ENCODE data around the gene AASDH.

Gene AASDH

DNA sequence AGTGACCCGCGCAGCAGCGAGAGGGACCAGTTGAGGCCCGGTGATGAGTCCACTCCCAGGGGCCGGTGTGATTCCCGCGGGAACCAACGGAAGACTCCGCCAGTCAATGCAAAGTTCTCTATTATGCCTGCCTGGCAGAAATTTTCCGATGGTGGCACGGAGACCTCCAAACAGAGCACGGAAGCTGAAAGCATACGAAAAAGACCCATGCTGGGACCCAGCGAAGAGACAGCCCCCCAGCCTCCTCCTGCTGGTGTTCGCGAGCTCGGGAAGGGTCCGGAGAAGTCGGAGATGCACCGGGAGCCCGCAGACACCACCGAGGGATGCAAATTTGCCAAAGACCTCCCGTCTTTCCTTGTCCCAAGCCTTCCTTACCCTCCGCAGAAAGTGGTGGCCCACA is 71.7 kb downstream of the AASDH start:
- intact Hi-C loops (cut with DNase I; ENCODE audit: low total_unique reads): no loop called here
- Histone ChIP-seq H3K36me3 (no peaks in the 10 kb centered on the region), H3K27me3 (no peaks in the 10 kb centered on the region), H3K27ac (no peak overlapping the region), H3K4me3 (no peak overlapping the region), H3K9me3 (no peaks in the 10 kb centered on the region), H3K4me1 (no peaks in the 10 kb centered on the region)
- TF ChIP-seq, protein P1, sequence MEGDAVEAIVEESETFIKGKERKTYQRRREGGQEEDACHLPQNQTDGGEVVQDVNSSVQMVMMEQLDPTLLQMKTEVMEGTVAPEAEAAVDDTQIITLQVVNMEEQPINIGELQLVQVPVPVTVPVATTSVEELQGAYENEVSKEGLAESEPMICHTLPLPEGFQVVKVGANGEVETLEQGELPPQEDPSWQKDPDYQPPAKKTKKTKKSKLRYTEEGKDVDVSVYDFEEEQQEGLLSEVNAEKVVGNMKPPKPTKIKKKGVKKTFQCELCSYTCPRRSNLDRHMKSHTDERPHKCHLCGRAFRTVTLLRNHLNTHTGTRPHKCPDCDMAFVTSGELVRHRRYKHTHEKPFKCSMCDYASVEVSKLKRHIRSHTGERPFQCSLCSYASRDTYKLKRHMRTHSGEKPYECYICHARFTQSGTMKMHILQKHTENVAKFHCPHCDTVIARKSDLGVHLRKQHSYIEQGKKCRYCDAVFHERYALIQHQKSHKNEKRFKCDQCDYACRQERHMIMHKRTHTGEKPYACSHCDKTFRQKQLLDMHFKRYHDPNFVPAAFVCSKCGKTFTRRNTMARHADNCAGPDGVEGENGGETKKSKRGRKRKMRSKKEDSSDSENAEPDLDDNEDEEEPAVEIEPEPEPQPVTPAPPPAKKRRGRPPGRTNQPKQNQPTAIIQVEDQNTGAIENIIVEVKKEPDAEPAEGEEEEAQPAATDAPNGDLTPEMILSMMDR (IDR thresholded peaks at IDR 0.05): no peak
- no peak for DNase-seq

GRCh38 chr4:56315041-56315440 is 72.2 kb downstream of the AASDH start:
- H3K4me1 ChIP-seq: no peaks in the 10 kb centered on the region
- intact Hi-C loops (cut with DNase I; ENCODE audit: low total_unique reads): no loop called here
- no peak overlapping the region for H3K4me3 ChIP-seq
- DNase-seq: no peak
- no peaks in the 10 kb centered on the region for H3K36me3 ChIP-seq
- no peaks in the 10 kb centered on the region for H3K27me3 ChIP-seq
- no peaks in the 10 kb centered on the region for H3K9me3 ChIP-seq
- H3K27ac ChIP-seq: no peak overlapping the region
- TF ChIP-seq, protein P1 (IDR thresholded peaks at IDR 0.05): no peak

DNA sequence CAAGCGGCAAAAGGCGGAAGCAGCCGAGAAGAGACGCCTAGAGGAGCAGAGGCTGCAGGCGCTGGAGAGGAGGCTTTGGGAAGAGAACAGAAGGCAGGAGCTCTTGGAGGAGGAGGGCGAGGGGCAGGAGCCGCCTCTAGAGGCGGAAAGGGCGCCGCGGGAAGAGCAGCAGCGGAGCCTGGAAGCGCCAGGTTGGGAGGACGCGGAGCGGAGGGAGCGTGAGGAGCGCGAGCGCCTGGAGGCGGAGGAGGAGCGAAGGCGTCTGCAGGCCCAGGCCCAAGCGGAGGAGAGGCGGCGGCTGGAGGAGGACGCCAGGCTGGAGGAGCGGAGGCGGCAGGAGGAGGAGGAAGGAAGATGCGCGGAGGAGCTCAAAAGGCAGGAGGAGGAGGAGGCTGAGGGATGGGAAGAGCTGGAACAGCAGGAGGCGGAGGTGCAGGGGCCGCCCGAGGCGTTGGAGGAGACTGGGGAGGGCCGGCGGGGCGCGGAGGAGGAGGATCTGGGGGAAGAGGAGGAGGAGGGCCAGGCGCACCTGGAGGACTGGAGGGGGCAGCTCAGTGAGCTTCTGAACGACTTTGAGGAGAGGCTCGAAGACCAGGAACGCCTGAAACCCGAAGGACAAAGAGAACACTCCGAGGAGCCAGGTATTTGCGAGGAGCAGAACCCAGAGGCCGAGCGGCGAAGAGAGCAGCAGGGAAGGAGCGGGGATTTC is 72.9 kb downstream of the AASDH start:
- Histone ChIP-seq H3K36me3 (no peaks in the 10 kb centered on the region), H3K27ac (no peak overlapping the region), H3K27me3 (no peaks in the 10 kb centered on the region), H3K4me3 (no peak overlapping the region), H3K9me3 (no peaks in the 10 kb centered on the region), H3K4me1 (no peaks in the 10 kb centered on the region)
- DNase-seq: no peak
- TF ChIP-seq, protein P1 (IDR thresholded peaks at IDR 0.05): no peak
- intact Hi-C loops (cut with DNase I; ENCODE audit: low total_unique reads): no loop called here

DNA sequence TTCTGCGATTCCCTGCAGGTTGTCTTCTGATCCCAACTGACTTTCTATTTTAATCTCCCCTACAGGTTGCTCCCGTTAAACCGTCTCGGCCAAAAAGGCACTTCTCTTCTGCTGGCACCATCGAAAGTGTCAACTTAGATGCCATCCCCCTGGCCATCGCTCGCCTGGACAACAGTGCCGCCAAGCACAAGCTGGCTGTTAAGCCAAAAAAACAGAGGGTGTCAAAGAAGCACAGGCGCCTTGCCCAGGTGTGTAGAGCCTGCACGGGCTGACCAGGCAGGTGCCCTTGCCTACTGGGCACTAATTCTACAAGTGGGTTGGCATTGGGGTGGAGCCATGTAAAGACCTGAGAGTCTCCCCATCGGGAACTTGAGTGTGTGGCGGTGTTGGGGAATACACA is 74.2 kb downstream of the AASDH start:
- H3K9me3 ChIP-seq: no peaks in the 10 kb centered on the region
- no peak overlapping the region for H3K4me3 ChIP-seq
- DNase-seq: no peak
- H3K27me3 ChIP-seq: no peaks in the 10 kb centered on the region
- TF ChIP-seq, protein P1 (IDR thresholded peaks at IDR 0.05): no peak
- H3K36me3 ChIP-seq: no peaks in the 10 kb centered on the region
- no peak overlapping the region for H3K27ac ChIP-seq
- H3K4me1 ChIP-seq: no peaks in the 10 kb centered on the region
- intact Hi-C loops (cut with DNase I; ENCODE audit: low total_unique reads): no loop called here

- Histone ChIP-seq H3K4me1 (no peaks in the 10 kb centered on the region), H3K9me3 (no peaks in the 10 kb centered on the region), H3K36me3 (no peaks in the 10 kb centered on the region), H3K4me3 (no peak overlapping the region), H3K27ac (no peak overlapping the region), H3K27me3 (no peaks in the 10 kb centered on the region)
- no peak for DNase-seq
- intact Hi-C loops (cut with DNase I; ENCODE audit: low total_unique reads): no loop called here
- TF ChIP-seq, protein P1 (IDR thresholded peaks at IDR 0.05): no peak
Measured at GRCh38 chr4:56311299-56311975, 75.9 kb downstream of the AASDH start.
